Stimulated activated naive CD8-positive, alpha-beta T cell treated with anti-CD3 and anti-CD28 coated beads, Interleukin-15, Interleukin-2, amounts not matched to agents 100 ng/mL and 50 ng/mL, for 24 hours (primary cell): ENCODE data around the gene COL6A3.
A peak's percentile ranks its signal among the peaks of the same experiment; 100 is the strongest.
"Not testable (repeated sequence)": the region's sequence is repeated elsewhere in the genome, so short reads cannot be mapped to it uniquely, and the experiment has no call there.

Experiments
- H3K27ac Mint-ChIP-seq: one replicate; pipeline ENCODE4 v1.8.0; 2021; ENCODE audit warnings: mild to moderate bottlenecking, mixed read lengths
- H3K27me3 Mint-ChIP-seq: one replicate; pipeline ENCODE4 v1.8.0; 2021; ENCODE audit warnings: mixed read lengths
- H3K36me3 Mint-ChIP-seq: one replicate; pipeline ENCODE4 v1.8.0; 2021; ENCODE audit warnings: low read depth, mixed read lengths
- H3K4me1 Mint-ChIP-seq: one replicate; pipeline ENCODE4 v1.8.0; 2021; ENCODE audit warnings: low read depth, mixed read lengths
- H3K4me3 Mint-ChIP-seq: one replicate; pipeline ENCODE4 v1.8.0; 2021; ENCODE audit warnings: mild to moderate bottlenecking, mixed read lengths
- H3K9me3 Mint-ChIP-seq: one replicate; pipeline ENCODE4 v1.8.0; 2021; ENCODE audit warnings: mixed read lengths

COL6A3 gene

DNA sequence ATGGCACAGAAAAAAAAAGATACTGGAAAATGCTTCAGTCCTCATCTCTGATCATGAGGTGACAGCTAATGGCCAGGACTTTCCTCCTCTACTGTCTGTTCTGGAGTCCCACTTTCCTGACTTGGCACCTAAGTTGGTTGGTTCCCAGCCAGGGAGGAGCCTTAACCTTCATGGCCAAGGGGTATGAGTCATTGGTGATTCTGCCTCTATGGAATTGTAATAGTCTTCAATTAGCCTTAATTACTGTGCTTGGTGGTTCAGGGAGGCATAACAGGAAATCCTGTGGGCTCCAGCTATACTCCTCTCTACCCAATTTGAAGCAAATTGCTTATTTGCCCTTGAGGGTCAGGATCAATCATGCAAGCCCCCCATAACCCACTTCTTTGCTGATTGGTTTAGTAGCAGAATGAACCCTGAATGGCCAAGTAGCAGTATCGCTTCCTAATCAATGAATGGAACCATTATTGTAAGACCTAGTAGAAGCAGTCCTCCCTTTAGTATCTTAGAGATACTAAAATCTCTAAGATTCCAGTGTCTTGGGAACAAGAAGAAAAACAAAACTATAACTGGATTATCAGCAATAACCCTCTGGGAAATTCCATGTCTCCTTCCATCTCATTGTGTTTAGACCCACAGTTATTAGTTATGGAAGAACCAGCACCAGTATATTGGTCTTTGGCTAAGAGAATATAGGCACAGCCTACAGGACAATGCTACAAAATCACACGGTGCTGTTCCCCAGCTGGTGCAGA, 109.0 kb downstream of the COL6A3 start:
- H3K4me3 Mint-ChIP-seq: no peak overlapping the region

DNA sequence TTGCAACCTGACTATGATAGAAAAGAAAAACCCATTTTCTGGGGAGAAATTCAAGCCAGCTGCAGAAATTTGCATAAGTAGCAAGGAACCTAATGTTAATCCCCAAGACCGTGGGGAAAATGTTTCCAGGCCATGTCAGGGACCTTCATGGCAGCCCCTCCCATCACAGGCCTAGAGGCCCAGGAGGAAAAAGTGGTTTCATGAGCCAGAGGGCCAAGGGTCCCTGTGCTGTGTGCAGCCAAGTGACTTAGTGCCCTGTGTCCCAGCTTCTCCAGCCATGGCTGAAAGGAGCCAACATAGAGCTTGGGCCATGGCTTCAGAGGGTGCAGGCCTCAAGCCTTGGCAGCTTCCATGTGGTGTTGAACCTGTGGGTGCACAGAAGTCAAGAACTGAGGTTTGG, 110.7 kb downstream of the COL6A3 start:
- H3K36me3 Mint-ChIP-seq, H3K27me3 Mint-ChIP-seq, H3K4me1 Mint-ChIP-seq, H3K27ac Mint-ChIP-seq, H3K4me3 Mint-ChIP-seq: not testable (repeated sequence)
- H3K9me3 Mint-ChIP-seq: peaks cover 10% of the 10 kb centered on the region

More for the DNA sequence above, 109.0 kb downstream of the COL6A3 start:
- H3K36me3 Mint-ChIP-seq: no peaks in the 10 kb centered on the region
- peaks cover 5% of the 10 kb centered on the region for H3K27me3 Mint-ChIP-seq
- no peaks in the 10 kb centered on the region for H3K4me1 Mint-ChIP-seq
- no peak overlapping the region for H3K27ac Mint-ChIP-seq
- peaks cover 10% of the 10 kb centered on the region for H3K9me3 Mint-ChIP-seq

- H3K9me3 Mint-ChIP-seq: peaks cover 10% of the 10 kb centered on the region
- no peaks in the 10 kb centered on the region for H3K36me3 Mint-ChIP-seq
- H3K4me1 Mint-ChIP-seq: no peaks in the 10 kb centered on the region
- H3K27ac Mint-ChIP-seq: no peak overlapping the region
- H3K4me3 Mint-ChIP-seq: no peak overlapping the region
- H3K27me3 Mint-ChIP-seq: peaks cover 18% of the 10 kb centered on the region
Observed at GRCh38 chr2:237301595-237301994, 112.4 kb downstream of the COL6A3 start.

GRCh38 chr2:237300739-237301138, 113.2 kb downstream of the COL6A3 start:
- Mint-ChIP-seq H3K4me1 (no peaks in the 10 kb centered on the region), H3K36me3 (no peaks in the 10 kb centered on the region), H3K4me3 (no peak overlapping the region)

GRCh38 chr2:237299906-237300305, 114.1 kb downstream of the COL6A3 start:
- Mint-ChIP-seq H3K9me3 (peaks cover 10% of the 10 kb centered on the region), H3K4me3 (no peak overlapping the region), H3K4me1 (no peaks in the 10 kb centered on the region), H3K27me3 (peaks cover 27% of the 10 kb centered on the region), H3K27ac (no peak overlapping the region), H3K36me3 (no peaks in the 10 kb centered on the region)

More at GRCh38 chr2:237300739-237301138, 113.2 kb downstream of the COL6A3 start:
- peaks cover 10% of the 10 kb centered on the region for H3K9me3 Mint-ChIP-seq
- peaks cover 20% of the 10 kb centered on the region for H3K27me3 Mint-ChIP-seq
- H3K27ac Mint-ChIP-seq: no peak overlapping the region

GRCh38 chr2:237298151-237299118, 115.5 kb downstream of the COL6A3 start:
- Mint-ChIP-seq H3K4me3 (no peak overlapping the region), H3K27ac (no peak overlapping the region), H3K36me3 (no peaks in the 10 kb centered on the region), H3K9me3 (peaks cover 14% of the 10 kb centered on the region), H3K27me3 (peaks cover 35% of the 10 kb centered on the region), H3K4me1 (no peaks in the 10 kb centered on the region)

DNA sequence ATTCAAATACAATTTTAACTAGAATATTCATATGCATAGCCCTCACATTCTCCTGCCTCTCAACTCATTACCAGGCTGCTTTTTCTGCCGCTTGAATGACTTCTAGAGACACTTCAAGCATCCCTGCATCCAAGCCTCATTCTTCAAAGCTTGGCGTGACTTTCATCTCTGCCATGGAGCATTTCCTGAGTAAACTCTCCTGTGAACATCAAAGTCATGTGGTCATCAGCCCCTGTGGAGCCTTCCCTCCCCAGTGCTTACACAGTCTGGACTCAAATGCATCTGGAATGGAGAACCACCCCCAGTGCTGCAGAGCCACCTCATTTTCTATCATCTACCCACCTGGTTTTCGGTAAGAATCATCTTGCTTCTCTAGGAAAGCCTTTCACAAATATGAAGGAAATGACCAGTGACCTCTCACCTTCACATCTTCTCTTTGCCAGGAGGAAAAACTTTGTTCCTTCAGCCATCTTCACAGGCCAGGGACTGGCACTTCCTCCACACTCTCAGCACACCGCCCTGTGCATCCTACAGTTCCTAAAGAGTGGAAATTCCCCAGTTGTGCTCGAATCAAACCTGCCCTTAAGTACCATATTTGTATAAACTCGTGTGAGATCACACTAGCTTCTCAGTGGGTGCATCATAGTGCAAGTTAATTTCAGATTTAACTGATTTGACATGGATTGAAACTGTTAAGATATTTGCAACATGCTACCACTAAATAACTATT, 116.4 kb downstream of the COL6A3 start:
- H3K27ac Mint-ChIP-seq: no peak overlapping the region
- H3K9me3 Mint-ChIP-seq: peaks cover 10% of the 10 kb centered on the region
- no peaks in the 10 kb centered on the region for H3K4me1 Mint-ChIP-seq
- H3K4me3 Mint-ChIP-seq: no peak overlapping the region
- no peaks in the 10 kb centered on the region for H3K36me3 Mint-ChIP-seq
- H3K27me3 Mint-ChIP-seq: peaks cover 41% of the 10 kb centered on the region

- Mint-ChIP-seq H3K27me3 (peaks cover 46% of the 10 kb centered on the region), H3K27ac (no peak overlapping the region), H3K9me3 (peaks cover 4% of the 10 kb centered on the region), H3K4me3 (no peak overlapping the region), H3K36me3 (no peaks in the 10 kb centered on the region), H3K4me1 (no peaks in the 10 kb centered on the region)
Observed at GRCh38 chr2:237296756-237297155, 117.2 kb downstream of the COL6A3 start.

GRCh38 chr2:237295889-237296480, 118.0 kb downstream of the COL6A3 start:
- H3K36me3 Mint-ChIP-seq: no peaks in the 10 kb centered on the region
- H3K27ac Mint-ChIP-seq: no peak overlapping the region
- peaks cover 4% of the 10 kb centered on the region for H3K9me3 Mint-ChIP-seq
- H3K27me3 Mint-ChIP-seq: peaks cover 53% of the 10 kb centered on the region
- no peak overlapping the region for H3K4me3 Mint-ChIP-seq
- peaks cover 7% of the 10 kb centered on the region for H3K4me1 Mint-ChIP-seq

- Mint-ChIP-seq H3K4me3 (no peak overlapping the region), H3K27ac (no peak overlapping the region), H3K27me3 (peaks cover 56% of the 10 kb centered on the region), H3K9me3 (peaks cover 4% of the 10 kb centered on the region), H3K4me1 (peaks cover 10% of the 10 kb centered on the region), H3K36me3 (no peaks in the 10 kb centered on the region)
Observed at GRCh38 chr2:237294460-237294859, 119.5 kb downstream of the COL6A3 start.

- peaks cover 4% of the 10 kb centered on the region for H3K9me3 Mint-ChIP-seq
- H3K4me3 Mint-ChIP-seq: no peak overlapping the region
- H3K4me1 Mint-ChIP-seq: peaks cover 10% of the 10 kb centered on the region
- peaks cover 60% of the 10 kb centered on the region for H3K27me3 Mint-ChIP-seq
- H3K27ac Mint-ChIP-seq: no peak overlapping the region
- no peaks in the 10 kb centered on the region for H3K36me3 Mint-ChIP-seq
Observed at GRCh38 chr2:237293978-237294377, 120.0 kb downstream of the COL6A3 start.

GRCh38 chr2:237291138-237291792, 122.7 kb downstream of the COL6A3 start:
- Mint-ChIP-seq H3K27me3 (peaks cover 68% of the 10 kb centered on the region), H3K36me3 (no peaks in the 10 kb centered on the region), H3K27ac (peak overlapping the region; percentile 23), H3K4me1 (peaks cover 10% of the 10 kb centered on the region), H3K4me3 (peak overlapping the region; percentile 47), H3K9me3 (peaks cover 4% of the 10 kb centered on the region)

- peaks cover 63% of the 10 kb centered on the region for H3K27me3 Mint-ChIP-seq
- H3K4me3 Mint-ChIP-seq: no peak overlapping the region
- H3K4me1 Mint-ChIP-seq: peaks cover 10% of the 10 kb centered on the region
- no peak overlapping the region for H3K27ac Mint-ChIP-seq
- no peaks in the 10 kb centered on the region for H3K36me3 Mint-ChIP-seq
- peaks cover 4% of the 10 kb centered on the region for H3K9me3 Mint-ChIP-seq
Observed at GRCh38 chr2:237290261-237290660, 123.7 kb downstream of the COL6A3 start.

- no peak overlapping the region for H3K4me3 Mint-ChIP-seq
- peaks cover 4% of the 10 kb centered on the region for H3K9me3 Mint-ChIP-seq
- H3K27ac Mint-ChIP-seq: no peak overlapping the region
- peaks cover 55% of the 10 kb centered on the region for H3K27me3 Mint-ChIP-seq
- no peaks in the 10 kb centered on the region for H3K36me3 Mint-ChIP-seq
- H3K4me1 Mint-ChIP-seq: peaks cover 10% of the 10 kb centered on the region
Observed at GRCh38 chr2:237289139-237289538, 124.8 kb downstream of the COL6A3 start.
